Measurements from ENCODE around the gene PDE8B. TPM values are rescaled to one million over a fixed set of nuclear protein-coding genes. Genes with fewer than 3 reads are reported as not detected.

The PDE8B gene
- total and polyA plus RNA-seq, 2 donors: 0.38 to 1.5 TPM

DNA sequence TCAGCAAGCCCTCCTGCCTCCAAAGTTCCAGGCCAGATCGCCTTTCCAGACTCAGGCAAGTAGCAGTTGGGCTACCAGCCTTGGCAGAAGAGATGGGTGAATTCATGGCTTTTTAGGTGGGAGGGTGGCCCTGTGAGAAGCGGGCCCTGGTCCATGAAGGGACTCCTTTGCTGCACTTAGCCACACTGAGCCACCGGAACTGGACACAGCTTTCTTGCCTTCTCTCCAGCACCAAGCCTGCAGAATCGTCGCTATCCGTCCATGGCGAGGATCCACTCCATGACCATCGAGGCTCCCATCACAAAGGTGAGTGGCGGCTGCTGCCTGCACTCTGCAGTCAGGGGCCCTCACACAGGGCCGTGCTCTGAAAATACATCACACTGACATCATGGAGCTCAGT lies 196.7 kb downstream of the PDE8B start:
- H3K4me3 ChIP-seq (ENCODE audit: low read length in 2 of 2): no peak overlapping the region
- WGBS: 93% methylated on average over 10 of the region's 10 CpGs
- H3K27ac ChIP-seq (ENCODE audit: low read depth in 1 of 2, low read length in 1 of 2): no peak overlapping the region
- no peaks in the 10 kb centered on the region for H3K9me3 ChIP-seq (ENCODE audit: control insufficient read depth in 2 of 2, insufficient read depth in 1 of 2, low read length in 1 of 2)
- DNase-seq (ENCODE audit: low read depth in 6 of 9, low spot score in 9 of 9): no peak
- H3K27me3 ChIP-seq (ENCODE audit: control insufficient read depth in 2 of 2, insufficient read depth in 1 of 2, low read length in 1 of 2): no peaks in the 10 kb centered on the region
- no peaks in the 10 kb centered on the region for H3K4me1 ChIP-seq (ENCODE audit: control insufficient read depth in 2 of 2, insufficient read depth in 2 of 2, low read length in 2 of 2)
- no peaks in the 10 kb centered on the region for H3K36me3 ChIP-seq (ENCODE audit: control insufficient read depth in 2 of 2, insufficient read depth in 2 of 2, low read length in 1 of 2)

DNA sequence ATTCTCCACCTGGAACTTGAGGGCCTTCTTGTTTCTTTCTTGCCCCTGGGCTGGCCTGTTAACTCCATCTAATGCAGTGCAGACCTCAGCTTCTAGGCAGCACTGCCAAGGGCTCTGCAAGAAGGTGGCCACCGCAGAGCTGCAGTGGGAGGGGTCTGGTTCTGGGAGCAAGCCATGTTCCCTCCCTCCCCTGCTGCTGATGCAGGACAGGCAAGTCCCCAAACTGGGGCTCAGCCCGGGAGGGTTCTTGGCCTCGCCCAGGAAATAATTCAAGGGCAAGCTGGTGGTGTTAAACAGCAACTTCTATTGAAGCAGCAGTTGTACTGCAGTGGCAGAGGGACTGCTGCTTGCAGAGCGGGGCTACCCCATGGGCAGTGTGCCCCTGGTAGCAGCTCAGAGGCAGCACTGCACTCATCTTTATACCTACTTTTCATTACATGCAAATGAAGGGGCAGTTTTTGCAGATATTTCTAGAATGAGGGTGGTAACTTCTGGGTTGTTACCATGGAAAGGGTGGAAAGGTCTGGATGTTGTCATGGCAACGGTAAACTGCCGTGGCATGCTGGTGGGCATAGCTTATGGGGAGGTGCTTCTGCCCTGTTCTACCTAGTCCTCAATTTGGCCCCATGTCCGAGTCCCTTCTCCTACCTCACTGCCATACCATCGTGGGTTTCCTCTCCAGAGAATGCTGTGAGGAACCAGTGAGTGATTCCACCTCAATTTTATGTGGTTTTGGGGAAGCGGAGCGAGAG lies 199.6 kb downstream of the PDE8B start:
- no peak overlapping the region for H3K27ac ChIP-seq (ENCODE audit: low read depth in 1 of 2, low read length in 1 of 2)
- H3K27me3 ChIP-seq (ENCODE audit: control insufficient read depth in 2 of 2, insufficient read depth in 1 of 2, low read length in 1 of 2): no peaks in the 10 kb centered on the region
- no peaks in the 10 kb centered on the region for H3K36me3 ChIP-seq (ENCODE audit: control insufficient read depth in 2 of 2, insufficient read depth in 2 of 2, low read length in 1 of 2)
- no peak overlapping the region for H3K4me3 ChIP-seq (ENCODE audit: low read length in 2 of 2)
- no peaks in the 10 kb centered on the region for H3K4me1 ChIP-seq (ENCODE audit: control insufficient read depth in 2 of 2, insufficient read depth in 2 of 2, low read length in 2 of 2)
- DNase-seq (ENCODE audit: low read depth in 6 of 9, low spot score in 9 of 9): no peak
- 92% methylated on average over 10 of the region's 10 CpGs for WGBS
- H3K9me3 ChIP-seq (ENCODE audit: control insufficient read depth in 2 of 2, insufficient read depth in 1 of 2, low read length in 1 of 2): no peaks in the 10 kb centered on the region

DNA sequence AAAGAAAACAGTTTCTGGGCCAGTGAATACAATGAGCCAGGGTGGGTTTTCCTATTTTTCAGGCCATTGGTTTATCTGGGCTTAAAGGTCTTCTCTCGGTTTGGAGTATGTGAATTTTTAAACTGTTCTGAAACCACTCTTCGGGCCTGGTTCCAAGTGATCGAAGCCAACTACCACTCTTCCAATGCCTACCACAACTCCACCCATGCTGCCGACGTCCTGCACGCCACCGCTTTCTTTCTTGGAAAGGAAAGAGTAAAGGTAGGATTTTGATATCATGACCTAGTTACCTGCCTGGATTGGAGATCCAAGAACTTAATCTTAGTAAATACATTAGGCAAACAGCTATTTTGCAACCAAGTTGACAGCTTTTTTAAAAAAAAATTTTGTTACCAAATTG lies 202.6 kb downstream of the PDE8B start:
- H3K4me1 ChIP-seq (ENCODE audit: control insufficient read depth in 2 of 2, insufficient read depth in 2 of 2, low read length in 2 of 2): no peaks in the 10 kb centered on the region
- H3K27ac ChIP-seq (ENCODE audit: low read depth in 1 of 2, low read length in 1 of 2): no peak overlapping the region
- H3K27me3 ChIP-seq (ENCODE audit: control insufficient read depth in 2 of 2, insufficient read depth in 1 of 2, low read length in 1 of 2): no peaks in the 10 kb centered on the region
- DNase-seq (ENCODE audit: low read depth in 6 of 9, low spot score in 9 of 9): no peak
- H3K36me3 ChIP-seq (ENCODE audit: control insufficient read depth in 2 of 2, insufficient read depth in 2 of 2, low read length in 1 of 2): no peaks in the 10 kb centered on the region
- 98% methylated on average over 7 of the region's 7 CpGs for WGBS
- no peaks in the 10 kb centered on the region for H3K9me3 ChIP-seq (ENCODE audit: control insufficient read depth in 2 of 2, insufficient read depth in 1 of 2, low read length in 1 of 2)
- H3K4me3 ChIP-seq (ENCODE audit: low read length in 2 of 2): no peak overlapping the region

DNA sequence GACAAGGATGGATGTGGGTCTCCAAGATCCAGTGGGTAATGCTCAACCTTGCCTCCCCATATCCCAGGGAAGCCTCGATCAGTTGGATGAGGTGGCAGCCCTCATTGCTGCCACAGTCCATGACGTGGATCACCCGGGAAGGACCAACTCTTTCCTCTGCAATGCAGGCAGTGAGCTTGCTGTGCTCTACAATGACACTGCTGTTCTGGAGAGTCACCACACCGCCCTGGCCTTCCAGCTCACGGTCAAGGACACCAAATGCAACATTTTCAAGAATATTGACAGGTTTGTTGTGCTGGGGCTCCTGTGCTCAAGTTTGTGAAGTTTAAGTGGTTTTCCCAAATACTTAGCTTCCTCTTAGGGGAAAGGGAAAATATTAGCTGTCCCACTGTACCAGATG lies 207.7 kb downstream of the PDE8B start:
- WGBS: 95% methylated on average over 5 of the region's 5 CpGs
- Histone ChIP-seq H3K4me3 (ENCODE audit: low read length in 2 of 2) (no peak overlapping the region), H3K9me3 (ENCODE audit: control insufficient read depth in 2 of 2, insufficient read depth in 1 of 2, low read length in 1 of 2) (no peaks in the 10 kb centered on the region)

DNA sequence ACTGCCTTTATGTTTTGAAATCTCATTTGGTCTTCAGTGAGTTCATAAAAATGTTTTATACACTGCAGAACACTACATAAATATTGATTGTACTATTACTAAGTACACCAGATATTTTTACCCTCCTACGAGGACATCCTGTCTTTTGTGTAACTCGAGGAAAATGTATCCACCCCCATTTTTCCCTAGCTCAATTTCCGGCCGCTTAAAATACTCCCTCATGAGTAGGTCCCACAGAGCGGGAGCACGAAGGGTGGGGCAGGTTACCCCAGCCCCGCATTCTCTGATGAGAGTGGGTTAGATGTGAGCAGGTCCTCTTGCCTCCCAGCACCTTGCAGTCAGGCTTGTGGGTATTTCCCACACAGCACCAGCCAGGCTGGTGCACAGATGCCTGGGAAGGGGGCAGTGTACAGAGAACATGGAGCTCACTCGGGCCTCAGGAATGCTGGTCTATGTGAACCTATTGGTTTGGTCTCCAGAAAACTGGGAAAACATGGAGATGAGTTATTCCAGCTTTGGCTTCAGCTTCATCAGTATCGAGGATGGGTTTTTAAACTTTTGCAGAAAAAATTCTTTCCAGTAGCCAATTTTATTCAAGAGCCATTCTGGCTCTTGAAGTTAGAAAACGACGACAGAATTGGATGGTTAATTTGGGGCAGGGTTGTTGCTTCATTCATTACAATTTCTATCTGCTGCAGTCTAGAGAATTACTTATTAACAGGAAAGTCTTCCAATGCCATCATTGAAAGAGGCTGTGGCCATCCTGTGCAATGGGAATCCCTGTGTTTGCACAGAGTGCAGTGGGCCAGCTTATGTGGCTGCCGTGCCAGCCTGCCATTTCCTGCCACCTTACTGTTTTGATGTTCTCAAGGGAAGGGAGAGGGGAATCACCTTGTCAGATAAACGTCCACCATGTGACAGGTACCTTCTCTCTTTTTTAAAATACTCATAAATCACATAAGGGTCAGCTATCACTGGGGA lies 208.4 kb downstream of the PDE8B start:
- WGBS: 92% methylated on average over 13 of the region's 13 CpGs
- Histone ChIP-seq H3K4me3 (ENCODE audit: low read length in 2 of 2) (no peak overlapping the region), H3K27me3 (ENCODE audit: control insufficient read depth in 2 of 2, insufficient read depth in 1 of 2, low read length in 1 of 2) (no peaks in the 10 kb centered on the region), H3K9me3 (ENCODE audit: control insufficient read depth in 2 of 2, insufficient read depth in 1 of 2, low read length in 1 of 2) (no peaks in the 10 kb centered on the region), H3K27ac (ENCODE audit: low read depth in 1 of 2, low read length in 1 of 2) (no peak overlapping the region), H3K36me3 (ENCODE audit: control insufficient read depth in 2 of 2, insufficient read depth in 2 of 2, low read length in 1 of 2) (no peaks in the 10 kb centered on the region), H3K4me1 (ENCODE audit: control insufficient read depth in 2 of 2, insufficient read depth in 2 of 2, low read length in 2 of 2) (no peaks in the 10 kb centered on the region)
- no peak for DNase-seq (ENCODE audit: low read depth in 6 of 9, low spot score in 9 of 9)

More for the DNA sequence above, 207.7 kb downstream of the PDE8B start:
- Histone ChIP-seq H3K4me1 (ENCODE audit: control insufficient read depth in 2 of 2, insufficient read depth in 2 of 2, low read length in 2 of 2) (no peaks in the 10 kb centered on the region), H3K27me3 (ENCODE audit: control insufficient read depth in 2 of 2, insufficient read depth in 1 of 2, low read length in 1 of 2) (no peaks in the 10 kb centered on the region), H3K36me3 (ENCODE audit: control insufficient read depth in 2 of 2, insufficient read depth in 2 of 2, low read length in 1 of 2) (no peaks in the 10 kb centered on the region), H3K27ac (ENCODE audit: low read depth in 1 of 2, low read length in 1 of 2) (no peak overlapping the region)
- no peak for DNase-seq (ENCODE audit: low read depth in 6 of 9, low spot score in 9 of 9)

DNA sequence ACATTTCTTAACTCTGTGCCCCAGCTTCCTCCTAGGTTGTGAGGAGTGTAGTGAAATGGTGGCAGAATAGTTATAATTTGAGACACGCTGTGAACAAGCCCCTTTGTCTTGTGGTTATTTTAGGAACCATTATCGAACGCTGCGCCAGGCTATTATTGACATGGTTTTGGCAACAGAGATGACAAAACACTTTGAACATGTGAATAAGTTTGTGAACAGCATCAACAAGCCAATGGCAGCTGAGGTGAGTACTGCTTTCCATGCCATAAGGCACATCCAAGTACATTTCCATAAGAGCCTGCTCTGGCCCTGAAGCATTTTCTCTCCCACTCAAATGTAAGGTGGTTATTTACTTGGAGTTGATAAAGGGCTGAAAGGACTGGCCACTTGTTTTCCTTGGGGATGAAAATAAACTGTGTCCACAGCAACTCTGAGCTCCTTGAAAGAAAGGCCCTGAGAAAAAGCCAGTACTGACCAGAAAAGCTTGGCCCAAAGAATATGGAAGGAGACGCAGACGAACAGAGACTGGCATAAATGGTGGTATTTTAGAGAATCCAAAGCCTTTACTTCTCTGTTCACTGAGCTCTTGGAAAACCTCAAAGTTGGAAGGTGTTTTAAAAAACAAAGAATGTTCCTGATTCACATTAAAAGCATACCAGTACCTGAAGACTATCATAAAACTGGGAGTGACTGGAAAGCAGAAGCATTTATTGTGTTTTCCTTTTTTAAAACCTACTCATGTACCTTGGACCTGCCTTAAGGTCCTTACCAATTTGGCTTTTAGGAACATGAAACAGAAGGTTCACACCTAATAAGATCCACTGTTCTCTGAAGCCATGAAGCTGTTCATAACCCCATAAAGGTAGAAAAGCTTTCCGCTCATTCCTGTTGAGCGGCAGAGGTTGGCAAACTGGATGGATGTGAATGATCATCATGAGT lies 209.4 kb downstream of the PDE8B start:
- no peaks in the 10 kb centered on the region for H3K36me3 ChIP-seq (ENCODE audit: control insufficient read depth in 2 of 2, insufficient read depth in 2 of 2, low read length in 1 of 2)
- H3K4me1 ChIP-seq (ENCODE audit: control insufficient read depth in 2 of 2, insufficient read depth in 2 of 2, low read length in 2 of 2): no peaks in the 10 kb centered on the region
- H3K9me3 ChIP-seq (ENCODE audit: control insufficient read depth in 2 of 2, insufficient read depth in 1 of 2, low read length in 1 of 2): no peaks in the 10 kb centered on the region
- H3K27me3 ChIP-seq (ENCODE audit: control insufficient read depth in 2 of 2, insufficient read depth in 1 of 2, low read length in 1 of 2): no peaks in the 10 kb centered on the region
- WGBS: 98% methylated on average over 8 of the region's 8 CpGs
- no peak overlapping the region for H3K4me3 ChIP-seq (ENCODE audit: low read length in 2 of 2)
- DNase-seq (ENCODE audit: low read depth in 6 of 9, low spot score in 9 of 9): no peak
- no peak overlapping the region for H3K27ac ChIP-seq (ENCODE audit: low read depth in 1 of 2, low read length in 1 of 2)

DNA sequence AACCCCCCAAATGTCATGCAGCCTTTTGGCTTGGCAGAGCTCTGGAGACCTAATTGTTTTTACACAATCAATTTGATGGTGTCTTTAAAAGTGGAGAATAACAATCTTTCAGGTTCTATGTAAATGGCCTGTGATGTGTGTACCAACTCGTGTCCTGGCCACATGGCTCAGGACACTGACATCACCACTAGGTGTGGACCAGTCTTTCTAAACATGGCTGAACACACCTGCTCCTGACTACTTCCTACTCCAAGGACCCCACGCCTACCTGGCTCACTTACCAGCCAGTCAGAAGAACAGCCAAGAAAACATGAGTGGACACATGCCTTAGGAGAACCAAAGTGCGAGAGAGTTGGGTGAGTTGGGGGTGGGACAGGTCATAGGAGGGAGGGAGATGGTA lies 210.5 kb downstream of the PDE8B start:
- H3K36me3 ChIP-seq (ENCODE audit: control insufficient read depth in 2 of 2, insufficient read depth in 2 of 2, low read length in 1 of 2): no peaks in the 10 kb centered on the region
- DNase-seq (ENCODE audit: low read depth in 6 of 9, low spot score in 9 of 9): no peak
- no peak overlapping the region for H3K4me3 ChIP-seq (ENCODE audit: low read length in 2 of 2)
- H3K4me1 ChIP-seq (ENCODE audit: control insufficient read depth in 2 of 2, insufficient read depth in 2 of 2, low read length in 2 of 2): no peaks in the 10 kb centered on the region
- no peak overlapping the region for H3K27ac ChIP-seq (ENCODE audit: low read depth in 1 of 2, low read length in 1 of 2)
- H3K27me3 ChIP-seq (ENCODE audit: control insufficient read depth in 2 of 2, insufficient read depth in 1 of 2, low read length in 1 of 2): no peaks in the 10 kb centered on the region
- WGBS: 73% methylated on average over 3 of the region's 3 CpGs
- H3K9me3 ChIP-seq (ENCODE audit: control insufficient read depth in 2 of 2, insufficient read depth in 1 of 2, low read length in 1 of 2): no peaks in the 10 kb centered on the region

DNA sequence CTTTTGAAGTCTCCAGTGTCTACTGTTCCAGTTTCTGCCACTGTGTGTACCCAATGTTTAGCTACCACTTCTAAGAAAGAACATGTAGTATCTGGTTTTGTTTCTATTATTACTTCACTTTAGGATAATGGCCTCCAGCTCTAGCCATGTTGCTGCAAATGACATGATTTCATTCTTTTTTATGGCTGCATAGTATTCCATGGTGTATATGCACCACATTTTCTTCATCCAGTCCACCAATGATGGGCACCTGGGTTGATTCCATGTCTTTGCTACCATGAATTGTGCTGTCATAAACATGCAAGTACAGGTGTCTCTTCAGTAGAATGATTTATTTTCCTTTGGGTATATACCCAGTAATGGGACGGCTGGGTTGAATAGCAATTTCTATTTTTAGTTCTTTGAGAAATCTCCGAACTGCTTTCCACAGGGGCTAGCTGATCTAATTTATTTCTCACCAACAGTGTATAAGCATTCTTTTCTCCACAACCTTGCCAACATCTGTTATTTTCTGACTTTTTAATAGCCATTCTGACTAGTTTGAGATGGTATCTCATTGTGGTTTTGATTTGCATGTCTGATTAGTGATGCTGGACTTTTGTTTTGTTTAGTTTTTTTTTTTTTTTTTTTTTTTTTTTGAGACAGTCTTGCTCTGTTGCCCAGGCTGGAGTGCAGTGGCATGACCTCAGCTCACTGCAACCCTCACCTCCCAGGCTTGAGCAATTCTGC lies 212.7 kb downstream of the PDE8B start:
- Histone ChIP-seq H3K27me3 (ENCODE audit: control insufficient read depth in 2 of 2, insufficient read depth in 1 of 2, low read length in 1 of 2) (no peaks in the 10 kb centered on the region), H3K27ac (ENCODE audit: low read depth in 1 of 2, low read length in 1 of 2) (no peak overlapping the region), H3K4me1 (ENCODE audit: control insufficient read depth in 2 of 2, insufficient read depth in 2 of 2, low read length in 2 of 2) (no peaks in the 10 kb centered on the region), H3K4me3 (ENCODE audit: low read length in 2 of 2) (no peak overlapping the region), H3K36me3 (ENCODE audit: control insufficient read depth in 2 of 2, insufficient read depth in 2 of 2, low read length in 1 of 2) (no peaks in the 10 kb centered on the region), H3K9me3 (ENCODE audit: control insufficient read depth in 2 of 2, insufficient read depth in 1 of 2, low read length in 1 of 2) (no peaks in the 10 kb centered on the region)
- DNase-seq (ENCODE audit: low read depth in 6 of 9, low spot score in 9 of 9): no peak
- 96% methylated on average over 2 of the region's 2 CpGs for WGBS
